ENCODE results near the gene MAU2. TPM values are rescaled to one million over a fixed set of nuclear protein-coding genes. Genes with fewer than 3 reads are reported as not detected.

The MAU2 gene
- total RNA-seq, 3 donors from 2014 or later = 49.8 to 71.1 (median 70.6) TPM

GRCh38 chr19:19406878-19407632 is 86.4 kb downstream of the MAU2 start:
- intact Hi-C loops (cut with DNase I, micrococcal nuclease) = loop anchor here in 1 of 2 donors (10.0 kb wide), 1 partner anchor 78 kb away; no protein-coding TSS in a partner anchor
- DNase-seq (peak; percentile 70 to 72 (median 71)), ATAC-seq (peak; percentile 66)
- Histone ChIP-seq H3K9me3 (no peaks in the 10 kb centered on the region), H3K36me3 (ENCODE audit: low read depth) (no peaks in the 10 kb centered on the region), H3K4me3 (peak overlapping the region; percentile 70), H3K4me1 (ENCODE audit: low read depth) (peaks cover 40% of the 10 kb centered on the region)
- TF ChIP-seq, protein P1, sequence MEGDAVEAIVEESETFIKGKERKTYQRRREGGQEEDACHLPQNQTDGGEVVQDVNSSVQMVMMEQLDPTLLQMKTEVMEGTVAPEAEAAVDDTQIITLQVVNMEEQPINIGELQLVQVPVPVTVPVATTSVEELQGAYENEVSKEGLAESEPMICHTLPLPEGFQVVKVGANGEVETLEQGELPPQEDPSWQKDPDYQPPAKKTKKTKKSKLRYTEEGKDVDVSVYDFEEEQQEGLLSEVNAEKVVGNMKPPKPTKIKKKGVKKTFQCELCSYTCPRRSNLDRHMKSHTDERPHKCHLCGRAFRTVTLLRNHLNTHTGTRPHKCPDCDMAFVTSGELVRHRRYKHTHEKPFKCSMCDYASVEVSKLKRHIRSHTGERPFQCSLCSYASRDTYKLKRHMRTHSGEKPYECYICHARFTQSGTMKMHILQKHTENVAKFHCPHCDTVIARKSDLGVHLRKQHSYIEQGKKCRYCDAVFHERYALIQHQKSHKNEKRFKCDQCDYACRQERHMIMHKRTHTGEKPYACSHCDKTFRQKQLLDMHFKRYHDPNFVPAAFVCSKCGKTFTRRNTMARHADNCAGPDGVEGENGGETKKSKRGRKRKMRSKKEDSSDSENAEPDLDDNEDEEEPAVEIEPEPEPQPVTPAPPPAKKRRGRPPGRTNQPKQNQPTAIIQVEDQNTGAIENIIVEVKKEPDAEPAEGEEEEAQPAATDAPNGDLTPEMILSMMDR (IDR thresholded peaks at IDR 0.05) = no peak

GRCh38 chr19:19407633-19407930 is 87.0 kb downstream of the MAU2 start:
- Histone ChIP-seq H3K4me3 (no peak overlapping the region), H3K9me3 (no peaks in the 10 kb centered on the region), H3K4me1 (ENCODE audit: low read depth) (peaks cover 40% of the 10 kb centered on the region), H3K36me3 (ENCODE audit: low read depth) (no peaks in the 10 kb centered on the region)
- DNase-seq (no peak), ATAC-seq (no peak)
- intact Hi-C loops (cut with DNase I, micrococcal nuclease) = loop anchor here in 1 of 2 donors (10.0 kb wide), 1 partner anchor 77 kb away; no protein-coding TSS in a partner anchor
- TF ChIP-seq, protein P1 (IDR thresholded peaks at IDR 0.05) = no peak

Other genes starting within 250 kb of the MAU2 start
- gene TMEM161A, start 182.4 kb upstream of the MAU2 start, total RNA-seq = 10 to 100 TPM; 14.7 to 23.4 (median 17.6) TPM
- 1 to 10 TPM; 1.5 to 3.0 (median 2.5) TPM for gene MEF2B, start 150.6 kb upstream of the MAU2 start, total RNA-seq
- 10 to 100 TPM; 29.1 to 41.0 (median 31.8) TPM for gene BORCS8, start 128.7 kb upstream of the MAU2 start, total RNA-seq
- gene RFXANK, start 128.6 kb upstream of the MAU2 start, total RNA-seq = 10 to 100 TPM; 62.3 to 71.4 (median 64.9) TPM
- gene NR2C2AP, start 117.4 kb upstream of the MAU2 start, total RNA-seq = 10 to 100 TPM; 12.5 to 14.6 (median 13.4) TPM
- under 1 TPM in 1 of 3 donors, not detected in 2; 0.25 TPM for gene NCAN, start 108.9 kb upstream of the MAU2 start, total RNA-seq
- 1 to 10 TPM; 4.5 to 9.6 (median 6.4) TPM for gene TM6SF2, start 47.5 kb upstream of the MAU2 start, total RNA-seq
- 10 to 100 TPM; 41.0 to 46.7 (median 45.9) TPM for gene SUGP1, start 320 bp upstream of the MAU2 start, total RNA-seq
- 100 to 1,000 TPM in 2 of 3 donors, 10 to 100 TPM in 1; 89.3 to 117 (median 107) TPM for gene GATAD2A, start 84.8 kb downstream of the MAU2 start, total RNA-seq
- gene TSSK6, start 194.7 kb downstream of the MAU2 start, total RNA-seq = 1 to 10 TPM; 1.8 to 2.5 (median 2.3) TPM
- gene NDUFA13, start 195.4 kb downstream of the MAU2 start, total RNA-seq = 100 to 1,000 TPM; 347 to 437 (median 348) TPM
- gene YJEFN3, start 208.1 kb downstream of the MAU2 start, total RNA-seq = 10 to 100 TPM in 2 of 3 donors, 1 to 10 TPM in 1; 6.0 to 12.6 (median 10.6) TPM
- gene CILP2, start 217.4 kb downstream of the MAU2 start, total RNA-seq = under 1 TPM in 1 of 3 donors, not detected in 2; 0.09 TPM

Data from mucosa of descending colon (tissue), 3 donors.